Activated CD4-positive, alpha-beta memory T cell treated with anti-CD3 and anti-CD28 coated beads, Interleukin-2, amount 10 ng/mL, durations not matched to agents 7 days and 5 days (primary cell): ENCODE measurements around the gene ZNF280B. TPM values are rescaled to one million over a fixed set of nuclear protein-coding genes. Genes with fewer than 3 reads are reported as not detected.
"Not testable (repeated sequence)": the region's sequence is repeated elsewhere in the genome, so short reads cannot be mapped to it uniquely, and the experiment has no call there.

Experiments used
- CTCF ChIA-PET: fragments of 350-600 bp; sonication (Branson Sonifier 250); formaldehyde crosslinking; loops from one replicate; lab custom pipeline; 2021; ENCODE audit warnings: antibody characterized with exemption, inconsistent platforms; lab: Charles Lee
- POLR2A ChIA-PET: fragments of 350-600 bp; sonication (Branson Sonifier 250); formaldehyde crosslinking; loops from one replicate; lab custom pipeline; 2021; ENCODE audit warnings: antibody characterized with exemption; lab: Charles Lee
- DNase-seq: peaks from one replicate; pipeline ENCODE4 v3.0.0-alpha.2; 2020
- H3K27ac Mint-ChIP-seq: one replicate; pipeline ENCODE4 v1.8.0; 2021; ENCODE audit warnings: mild to moderate bottlenecking, mixed read lengths
- H3K27me3 Mint-ChIP-seq: one replicate; pipeline ENCODE4 v1.8.0; 2021; ENCODE audit warnings: mixed read lengths
- H3K36me3 Mint-ChIP-seq: one replicate; pipeline ENCODE4 v1.8.0; 2021; ENCODE audit warnings: low read depth, mixed read lengths
- H3K4me1 Mint-ChIP-seq: one replicate; pipeline ENCODE4 v1.8.0; 2021; ENCODE audit warnings: mixed read lengths
- H3K4me3 Mint-ChIP-seq: one replicate; pipeline ENCODE4 v1.8.0; 2021; ENCODE audit warnings: mild to moderate bottlenecking, mixed read lengths
- H3K9me3 Mint-ChIP-seq: one replicate; pipeline ENCODE4 v1.8.0; 2021; ENCODE audit warnings: mixed read lengths
- total RNA-seq, 2 experiments: library from RNA; stranded (reverse); gene quantifications; one replicate each; pipeline ENCODE4 v1.2.3, GENCODE V29; 2021

ZNF280B gene
- total RNA-seq, 2 experiments from 2014 or later: 2.0 TPM

- Mint-ChIP-seq H3K9me3 (peaks cover 9% of the 10 kb centered on the region), H3K27me3 (peaks cover 32% of the 10 kb centered on the region), H3K4me3 (no peak overlapping the region)
Observed at GRCh38 chr22:22513619-22514018, 5.1 kb upstream of the ZNF280B start.

GRCh38 chr22:22512951-22513350, 4.4 kb upstream of the ZNF280B start:
- H3K27ac Mint-ChIP-seq: no peak overlapping the region
- H3K4me3 Mint-ChIP-seq: no peak overlapping the region
- H3K4me1 Mint-ChIP-seq: peaks cover 3% of the 10 kb centered on the region
- ChIA-PET CTCF (no interaction called here), POLR2A (no interaction called here)
- peaks cover 32% of the 10 kb centered on the region for H3K27me3 Mint-ChIP-seq
- peaks cover 6% of the 10 kb centered on the region for H3K36me3 Mint-ChIP-seq
- H3K9me3 Mint-ChIP-seq: peaks cover 9% of the 10 kb centered on the region
- no peak for DNase-seq

More at GRCh38 chr22:22513619-22514018, 5.1 kb upstream of the ZNF280B start:
- POLR2A ChIA-PET: no interaction called here
- Mint-ChIP-seq H3K27ac (no peak overlapping the region), H3K36me3 (peaks cover 6% of the 10 kb centered on the region), H3K4me1 (peaks cover 2% of the 10 kb centered on the region)
- CTCF ChIA-PET: no interaction called here
- no peak for DNase-seq

GRCh38 chr22:22510833-22511232, 2.3 kb upstream of the ZNF280B start:
- DNase-seq, H3K27ac Mint-ChIP-seq, H3K9me3 Mint-ChIP-seq, H3K4me3 Mint-ChIP-seq, POLR2A ChIA-PET: not testable (repeated sequence)
- H3K4me1 Mint-ChIP-seq: peaks cover 13% of the 10 kb centered on the region
- CTCF ChIA-PET: interaction anchor here (0.7 kb wide), 1 partner anchor 22 kb away, joined by 3 read pairs; no protein-coding TSS in a partner anchor
- peaks cover 13% of the 10 kb centered on the region for H3K36me3 Mint-ChIP-seq
- peaks cover 20% of the 10 kb centered on the region for H3K27me3 Mint-ChIP-seq

- peaks cover 13% of the 10 kb centered on the region for H3K27me3 Mint-ChIP-seq
- H3K4me1 Mint-ChIP-seq: peaks cover 13% of the 10 kb centered on the region
- H3K9me3 Mint-ChIP-seq, DNase-seq, H3K4me3 Mint-ChIP-seq, POLR2A ChIA-PET, H3K27ac Mint-ChIP-seq: not testable (repeated sequence)
- peaks cover 17% of the 10 kb centered on the region for H3K36me3 Mint-ChIP-seq
- CTCF ChIA-PET: interaction anchor here (1.7 to 2.3 kb wide), 3 partner anchors 19 to 31 kb away, joined by 4 to 9 read pairs (median 4); no protein-coding TSS in a partner anchor
Observed at GRCh38 chr22:22509912-22510311, 1.4 kb upstream of the ZNF280B start.

GRCh38 chr22:22507743-22508273, 734 bp downstream of the ZNF280B start:
- CTCF ChIA-PET: interaction anchor here (0.8 to 2.6 kb wide), 6 partner anchors 10 to 80 kb away, joined by 3 to 9 read pairs (median 8); no protein-coding TSS in a partner anchor
- no peak overlapping the region for H3K27ac Mint-ChIP-seq
- POLR2A ChIA-PET: no interaction called here
- peaks cover 24% of the 10 kb centered on the region for H3K36me3 Mint-ChIP-seq
- H3K9me3 Mint-ChIP-seq: peaks cover 9% of the 10 kb centered on the region
- peak overlapping the region; percentile 69 for H3K4me3 Mint-ChIP-seq
- no peak for DNase-seq
- H3K4me1 Mint-ChIP-seq: peaks cover 13% of the 10 kb centered on the region
- H3K27me3 Mint-ChIP-seq: peaks cover 6% of the 10 kb centered on the region

- H3K9me3 Mint-ChIP-seq: peaks cover 9% of the 10 kb centered on the region
- no peak for DNase-seq
- H3K36me3 Mint-ChIP-seq: peaks cover 24% of the 10 kb centered on the region
- peaks cover 13% of the 10 kb centered on the region for H3K4me1 Mint-ChIP-seq
- no peaks in the 10 kb centered on the region for H3K27me3 Mint-ChIP-seq
- H3K27ac Mint-ChIP-seq: no peak overlapping the region
- ChIA-PET CTCF (no interaction called here), POLR2A (no interaction called here)
- no peak overlapping the region for H3K4me3 Mint-ChIP-seq
Observed at GRCh38 chr22:22506736-22507135, 1.8 kb downstream of the ZNF280B start.

- Mint-ChIP-seq H3K27ac (no peak overlapping the region), H3K36me3 (no peaks in the 10 kb centered on the region)
Observed at GRCh38 chr22:22498267-22498666, 10.3 kb downstream of the ZNF280B start.

GRCh38 chr22:22491589-22491988, 17.0 kb downstream of the ZNF280B start:
- CTCF ChIA-PET: interaction anchor here (0.6 to 1.3 kb wide), 2 partner anchors 11 to 17 kb away, joined by 3 to 4 read pairs; partner anchors contain the start of gene ZNF280B
- POLR2A ChIA-PET: not testable (repeated sequence)

More at GRCh38 chr22:22498267-22498666, 10.3 kb downstream of the ZNF280B start:
- no peaks in the 10 kb centered on the region for H3K4me1 Mint-ChIP-seq
- ChIA-PET POLR2A (no interaction called here), CTCF (interaction anchor here (2.1 kb wide), 1 partner anchor 11 kb away, joined by 9 read pairs; the partner anchor contains the start of gene ZNF280B)
- no peak for DNase-seq
- no peaks in the 10 kb centered on the region for H3K27me3 Mint-ChIP-seq
- no peaks in the 10 kb centered on the region for H3K9me3 Mint-ChIP-seq
- H3K4me3 Mint-ChIP-seq: no peak overlapping the region

GRCh38 chr22:22488736-22489135, 19.8 kb downstream of the ZNF280B start:
- H3K4me1 Mint-ChIP-seq: no peaks in the 10 kb centered on the region
- ChIA-PET CTCF (interaction anchor here (0.9 to 2.2 kb wide), 5 partner anchors 20 to 88 kb away, joined by 3 to 7 read pairs (median 5); partner anchors contain the start of gene ZNF280B), POLR2A (no interaction called here)
- DNase-seq: no peak
- no peaks in the 10 kb centered on the region for H3K9me3 Mint-ChIP-seq
- no peak overlapping the region for H3K4me3 Mint-ChIP-seq
- no peak overlapping the region for H3K27ac Mint-ChIP-seq
- no peaks in the 10 kb centered on the region for H3K36me3 Mint-ChIP-seq
- no peaks in the 10 kb centered on the region for H3K27me3 Mint-ChIP-seq

More at GRCh38 chr22:22491589-22491988, 17.0 kb downstream of the ZNF280B start:
- H3K9me3 Mint-ChIP-seq, H3K36me3 Mint-ChIP-seq, DNase-seq, H3K4me3 Mint-ChIP-seq, H3K27me3 Mint-ChIP-seq, H3K27ac Mint-ChIP-seq, H3K4me1 Mint-ChIP-seq: not testable (repeated sequence)

- no peak overlapping the region for H3K4me3 Mint-ChIP-seq
- H3K36me3 Mint-ChIP-seq: no peaks in the 10 kb centered on the region
- CTCF ChIA-PET: interaction anchor here (0.6 to 2.2 kb wide), 4 partner anchors 11 to 24 kb away, joined by 3 to 7 read pairs (median 5); partner anchors contain the start of gene ZNF280B
- H3K27me3 Mint-ChIP-seq: no peaks in the 10 kb centered on the region
- no peak for DNase-seq
- no peaks in the 10 kb centered on the region for H3K9me3 Mint-ChIP-seq
- H3K4me1 Mint-ChIP-seq: no peaks in the 10 kb centered on the region
- POLR2A ChIA-PET: no interaction called here
- H3K27ac Mint-ChIP-seq: no peak overlapping the region
Observed at GRCh38 chr22:22487869-22488597, 20.5 kb downstream of the ZNF280B start.

GRCh38 chr22:22487059-22487458, 21.5 kb downstream of the ZNF280B start:
- POLR2A ChIA-PET: no interaction called here
- H3K27me3 Mint-ChIP-seq: no peaks in the 10 kb centered on the region

GRCh38 chr22:22486132-22486899, 22.2 kb downstream of the ZNF280B start:
- no peak overlapping the region for H3K27ac Mint-ChIP-seq
- H3K9me3 Mint-ChIP-seq: no peaks in the 10 kb centered on the region
- ChIA-PET CTCF (interaction anchor here (0.5 to 1.0 kb wide), 2 partner anchors 14 to 22 kb away, joined by 3 read pairs; partner anchors contain the start of gene ZNF280B), POLR2A (no interaction called here)
- no peaks in the 10 kb centered on the region for H3K4me1 Mint-ChIP-seq
- H3K4me3 Mint-ChIP-seq: no peak overlapping the region
- no peaks in the 10 kb centered on the region for H3K36me3 Mint-ChIP-seq
- DNase-seq: no peak
- H3K27me3 Mint-ChIP-seq: no peaks in the 10 kb centered on the region

More at GRCh38 chr22:22487059-22487458, 21.5 kb downstream of the ZNF280B start:
- no peak overlapping the region for H3K4me3 Mint-ChIP-seq
- CTCF ChIA-PET: interaction anchor here (0.6 to 1.0 kb wide), 2 partner anchors 10 to 22 kb away, joined by 3 to 5 read pairs; partner anchors contain the start of gene ZNF280B
- no peaks in the 10 kb centered on the region for H3K9me3 Mint-ChIP-seq
- no peak overlapping the region for H3K27ac Mint-ChIP-seq
- H3K4me1 Mint-ChIP-seq: no peaks in the 10 kb centered on the region
- no peaks in the 10 kb centered on the region for H3K36me3 Mint-ChIP-seq
- no peak for DNase-seq
